ENCODE results near the gene CCSAP.

The CCSAP gene

DNA sequence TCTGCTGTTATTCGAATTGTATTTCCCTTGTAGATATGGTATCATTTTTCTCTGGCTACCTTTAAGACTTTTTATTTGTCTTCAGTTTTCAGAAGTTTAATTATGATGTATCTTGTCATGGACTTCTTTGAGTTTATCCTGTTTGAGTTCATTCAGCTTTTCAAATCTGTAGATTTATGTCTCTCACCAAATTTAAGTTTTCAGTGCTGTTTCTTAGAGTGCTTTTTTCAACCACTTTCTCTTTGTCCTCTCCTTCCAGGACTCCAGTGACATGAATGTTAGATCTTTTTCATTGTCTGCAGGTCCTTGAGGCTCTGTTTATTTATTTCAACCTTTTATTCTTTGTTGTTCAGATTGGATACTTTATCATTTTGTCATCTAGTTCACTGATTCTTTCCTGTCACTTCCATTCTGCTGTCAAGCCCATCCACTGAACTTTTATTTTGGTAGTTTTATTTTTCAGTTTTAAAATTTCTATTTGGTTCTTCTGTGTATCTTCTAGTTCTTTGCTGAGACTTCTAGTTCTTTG lies 60.5 kb downstream of the CCSAP start:
- peaks cover 34% of the 10 kb centered on the region for H3K4me1 ChIP-seq (ENCODE audit: insufficient read depth, low read length, poor library complexity, severe bottlenecking)
- H3K9ac ChIP-seq (ENCODE audit: low read depth, low read length, poor library complexity, severe bottlenecking) = no peak overlapping the region
- TF ChIP-seq, protein P1, sequence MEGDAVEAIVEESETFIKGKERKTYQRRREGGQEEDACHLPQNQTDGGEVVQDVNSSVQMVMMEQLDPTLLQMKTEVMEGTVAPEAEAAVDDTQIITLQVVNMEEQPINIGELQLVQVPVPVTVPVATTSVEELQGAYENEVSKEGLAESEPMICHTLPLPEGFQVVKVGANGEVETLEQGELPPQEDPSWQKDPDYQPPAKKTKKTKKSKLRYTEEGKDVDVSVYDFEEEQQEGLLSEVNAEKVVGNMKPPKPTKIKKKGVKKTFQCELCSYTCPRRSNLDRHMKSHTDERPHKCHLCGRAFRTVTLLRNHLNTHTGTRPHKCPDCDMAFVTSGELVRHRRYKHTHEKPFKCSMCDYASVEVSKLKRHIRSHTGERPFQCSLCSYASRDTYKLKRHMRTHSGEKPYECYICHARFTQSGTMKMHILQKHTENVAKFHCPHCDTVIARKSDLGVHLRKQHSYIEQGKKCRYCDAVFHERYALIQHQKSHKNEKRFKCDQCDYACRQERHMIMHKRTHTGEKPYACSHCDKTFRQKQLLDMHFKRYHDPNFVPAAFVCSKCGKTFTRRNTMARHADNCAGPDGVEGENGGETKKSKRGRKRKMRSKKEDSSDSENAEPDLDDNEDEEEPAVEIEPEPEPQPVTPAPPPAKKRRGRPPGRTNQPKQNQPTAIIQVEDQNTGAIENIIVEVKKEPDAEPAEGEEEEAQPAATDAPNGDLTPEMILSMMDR (conservative IDR thresholded peaks at IDR 0.05; ENCODE audit: low read length) = no peak
- no peak for TF ChIP-seq EZH2phosphoT487 (IDR thresholded peaks at IDR 0.05; ENCODE audit: borderline replicate concordance)
- H3K79me2 ChIP-seq (ENCODE audit: insufficient read depth, low read length) = peaks cover 94% of the 10 kb centered on the region
- H4K20me1 ChIP-seq (ENCODE audit: insufficient read depth, low read length, poor library complexity, severe bottlenecking) = peaks cover 63% of the 10 kb centered on the region
- no peaks in the 10 kb centered on the region for H3K9me2 ChIP-seq (replicated peaks; ENCODE audit: low read depth, low read length)
- H3F3A ChIP-seq (ENCODE audit: low read depth) = 0 out of 2 replicates have a peak, but pooled peaks cover 3% of the 10 kb centered on the region
- H3K4me2 ChIP-seq (ENCODE audit: low read depth, low read length, poor library complexity, severe bottlenecking) = no peak overlapping the region
- H2AFZ ChIP-seq (ENCODE audit: low read length) = no peak overlapping the region
- H3K36me3 ChIP-seq (ENCODE audit: insufficient read depth, low read length) = peaks cover 2% of the 10 kb centered on the region; the same call in 1 of the 2 replicates
- H3K9me3 ChIP-seq (ENCODE audit: insufficient read depth, low read depth, low read length) = no peaks in the 10 kb centered on the region
- H3K27me3 ChIP-seq (ENCODE audit: insufficient read depth, low read length, poor library complexity, severe bottlenecking) = no peaks in the 10 kb centered on the region
- no peak overlapping the region for H3K4me3 ChIP-seq (ENCODE audit: low read length, poor library complexity, severe bottlenecking)

DNA sequence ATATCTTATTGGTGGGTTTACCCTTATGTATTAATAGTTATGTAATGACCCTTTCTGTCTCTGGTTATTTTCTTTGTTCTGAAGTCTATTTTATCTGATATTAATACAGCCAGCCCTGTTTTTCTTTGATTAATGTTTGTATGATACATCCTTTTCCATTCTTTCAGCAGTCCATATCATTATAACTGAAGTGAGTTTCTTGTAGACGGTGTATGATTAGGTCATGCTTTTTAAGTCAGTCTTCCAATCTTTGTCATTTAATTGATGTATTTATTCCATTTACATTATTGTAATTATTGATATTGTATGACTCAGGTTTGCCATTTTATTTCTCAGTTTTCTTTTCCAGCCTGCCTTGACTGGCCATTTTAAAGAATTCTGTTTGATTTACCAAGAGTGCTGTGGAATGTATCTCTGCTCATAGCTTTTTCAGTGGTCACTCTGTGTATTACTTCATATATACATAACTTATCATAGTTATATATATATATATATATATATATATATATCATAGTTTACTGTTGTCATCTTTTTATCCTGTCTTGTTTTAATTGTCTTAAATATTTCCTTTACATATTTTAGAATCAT lies 61.4 kb downstream of the CCSAP start:
- TF ChIP-seq EZH2phosphoT487 (IDR thresholded peaks at IDR 0.05; ENCODE audit: borderline replicate concordance) = no peak
- TF ChIP-seq, protein P1 (conservative IDR thresholded peaks at IDR 0.05; ENCODE audit: low read length) = no peak
- peak overlapping the region; percentile 15 for H3K4me3 ChIP-seq (ENCODE audit: low read length, poor library complexity, severe bottlenecking)
- H3K9me2 ChIP-seq (replicated peaks; ENCODE audit: low read depth, low read length) = no peaks in the 10 kb centered on the region
- H3K79me2 ChIP-seq (ENCODE audit: insufficient read depth, low read length) = peaks cover 94% of the 10 kb centered on the region
- peaks cover 36% of the 10 kb centered on the region for H3K4me1 ChIP-seq (ENCODE audit: insufficient read depth, low read length, poor library complexity, severe bottlenecking)
- H4K20me1 ChIP-seq (ENCODE audit: insufficient read depth, low read length, poor library complexity, severe bottlenecking) = peaks cover 69% of the 10 kb centered on the region
- H3F3A ChIP-seq (ENCODE audit: low read depth) = 0 out of 2 replicates have a peak, but pooled peaks cover 3% of the 10 kb centered on the region
- H3K36me3 ChIP-seq (ENCODE audit: insufficient read depth, low read length) = no peaks in the 10 kb centered on the region
- no peak overlapping the region for H3K9ac ChIP-seq (ENCODE audit: low read depth, low read length, poor library complexity, severe bottlenecking)
- no peaks in the 10 kb centered on the region for H3K27me3 ChIP-seq (ENCODE audit: insufficient read depth, low read length, poor library complexity, severe bottlenecking)
- H2AFZ ChIP-seq (ENCODE audit: low read length) = no peak overlapping the region
- no peaks in the 10 kb centered on the region for H3K9me3 ChIP-seq (ENCODE audit: insufficient read depth, low read depth, low read length)
- H3K4me2 ChIP-seq (ENCODE audit: low read depth, low read length, poor library complexity, severe bottlenecking) = peak overlapping the region; percentile 48

DNA sequence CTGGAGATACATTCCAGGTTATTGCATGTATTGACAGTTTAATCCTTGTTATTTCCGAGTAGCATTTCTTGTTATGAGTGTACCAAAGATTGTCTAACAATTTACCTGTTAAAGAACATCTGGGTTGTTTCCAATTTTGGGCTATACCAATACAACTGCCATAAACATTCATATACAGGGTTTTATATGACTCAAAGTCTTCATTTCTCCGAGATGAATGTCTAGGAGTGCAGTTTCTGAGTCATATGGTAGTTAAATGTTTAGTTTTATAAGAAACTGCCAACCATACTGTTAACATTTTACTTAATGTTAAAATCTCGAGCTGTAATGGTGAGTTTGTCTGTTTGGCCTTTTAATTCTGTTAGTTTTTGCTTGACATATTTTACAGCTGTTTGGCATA lies 61.9 kb downstream of the CCSAP start:
- H3F3A ChIP-seq (ENCODE audit: low read depth) = 0 out of 2 replicates have a peak, but pooled peaks cover 3% of the 10 kb centered on the region
- no peaks in the 10 kb centered on the region for H3K9me2 ChIP-seq (replicated peaks; ENCODE audit: low read depth, low read length)
- no peak overlapping the region for H3K9ac ChIP-seq (ENCODE audit: low read depth, low read length, poor library complexity, severe bottlenecking)
- H4K20me1 ChIP-seq (ENCODE audit: insufficient read depth, low read length, poor library complexity, severe bottlenecking) = peaks cover 69% of the 10 kb centered on the region
- TF ChIP-seq, protein P1 (conservative IDR thresholded peaks at IDR 0.05; ENCODE audit: low read length) = no peak
- no peak for TF ChIP-seq EZH2phosphoT487 (IDR thresholded peaks at IDR 0.05; ENCODE audit: borderline replicate concordance)
- H3K4me2 ChIP-seq (ENCODE audit: low read depth, low read length, poor library complexity, severe bottlenecking) = peak overlapping the region; percentile 48
- H3K9me3 ChIP-seq (ENCODE audit: insufficient read depth, low read depth, low read length) = no peaks in the 10 kb centered on the region
- H3K4me1 ChIP-seq (ENCODE audit: insufficient read depth, low read length, poor library complexity, severe bottlenecking) = peaks cover 40% of the 10 kb centered on the region
- H3K36me3 ChIP-seq (ENCODE audit: insufficient read depth, low read length) = no peaks in the 10 kb centered on the region
- peaks cover 94% of the 10 kb centered on the region for H3K79me2 ChIP-seq (ENCODE audit: insufficient read depth, low read length)
- H3K27me3 ChIP-seq (ENCODE audit: insufficient read depth, low read length, poor library complexity, severe bottlenecking) = no peaks in the 10 kb centered on the region
- H2AFZ ChIP-seq (ENCODE audit: low read length) = no peak overlapping the region
- peak overlapping the region; percentile 15 for H3K4me3 ChIP-seq (ENCODE audit: low read length, poor library complexity, severe bottlenecking)

All from Loucy (cell line).